AG09319 (cell line): ENCODE data around the gene TOMM34.

Experiments used
- DNase-seq: peaks from one replicate; pipeline ENCODE4 v3.0.0-alpha.2; 2010; ENCODE audit warnings: low read depth; ENCODE audit errors: extremely low read depth
- CTCF ChIP-seq: IDR thresholded peaks from 2 replicates; pipeline ENCODE4 v1.5.1; 2011; ENCODE audit warnings: low read depth, mild to moderate bottlenecking, inconsistent platforms, low read length, moderate library complexity

TOMM34 gene

GRCh38 chr20:44943828-44944227 is 16.4 kb downstream of the TOMM34 start:
- DNase-seq, result no peak
- TF ChIP-seq CTCF, result no peak

- DNase-seq, result no peak
- TF ChIP-seq CTCF, result no peak
These were observed 17.8 kb downstream of the TOMM34 start for GRCh38 chr20:44942264-44942973.

- TF ChIP-seq CTCF, result no peak
- DNase-seq, result no peak
These were observed 19.0 kb downstream of the TOMM34 start for GRCh38 chr20:44941120-44941691.

GRCh38 chr20:44938637-44939036 is 21.6 kb downstream of the TOMM34 start:
- no peak for TF ChIP-seq CTCF
- DNase-seq, result no peak

- no peak for TF ChIP-seq CTCF
- no peak for DNase-seq
These were observed 23.7 kb downstream of the TOMM34 start for GRCh38 chr20:44936510-44936909.

GRCh38 chr20:44932916-44933315 is 27.3 kb downstream of the TOMM34 start:
- no peak for DNase-seq
- no peak for TF ChIP-seq CTCF

GRCh38 chr20:44931911-44932310 is 28.3 kb downstream of the TOMM34 start:
- TF ChIP-seq CTCF, result no peak
- no peak for DNase-seq
